ENCODE data around the gene FRMD4A.
"Not testable (repeated sequence)": the region's sequence is repeated elsewhere in the genome, so short reads cannot be mapped to it uniquely, and the experiment has no call there.

FRMD4A gene

GRCh38 chr10:13936826-13937225 is 393.9 kb downstream of the FRMD4A start:
- DNase-seq = no peak

- DNase-seq = no peak
Measured at GRCh38 chr10:13930120-13930519, 400.6 kb downstream of the FRMD4A start.

- no peak for DNase-seq
Measured at GRCh38 chr10:13928451-13928850, 402.3 kb downstream of the FRMD4A start.

- no peak for DNase-seq
Measured at GRCh38 chr10:13925971-13926780, 404.5 kb downstream of the FRMD4A start.

GRCh38 chr10:13924040-13924725 is 406.5 kb downstream of the FRMD4A start:
- DNase-seq = no peak

GRCh38 chr10:13922586-13922985 is 408.1 kb downstream of the FRMD4A start:
- no peak for DNase-seq

GRCh38 chr10:13921941-13922340 is 408.8 kb downstream of the FRMD4A start:
- DNase-seq = no peak

- not testable (repeated sequence) for DNase-seq
Measured at GRCh38 chr10:13921131-13921530, 409.6 kb downstream of the FRMD4A start.

GRCh38 chr10:13920465-13920864 is 410.3 kb downstream of the FRMD4A start:
- DNase-seq = no peak

- DNase-seq = no peak
Measured at GRCh38 chr10:13920031-13920430, 410.7 kb downstream of the FRMD4A start.

GRCh38 chr10:13917791-13918190 is 412.9 kb downstream of the FRMD4A start:
- no peak for DNase-seq

- no peak for DNase-seq
Measured at GRCh38 chr10:13916384-13916947, 414.3 kb downstream of the FRMD4A start.

- no peak for DNase-seq
Measured at GRCh38 chr10:13915710-13916109, 415.0 kb downstream of the FRMD4A start.

GRCh38 chr10:13913897-13914296 is 416.8 kb downstream of the FRMD4A start:
- no peak for DNase-seq

GRCh38 chr10:13911821-13912520 is 418.8 kb downstream of the FRMD4A start:
- no peak for DNase-seq

- DNase-seq = no peak
Measured at GRCh38 chr10:13909516-13910258, 421.0 kb downstream of the FRMD4A start.

- no peak for DNase-seq
Measured at GRCh38 chr10:13908475-13908874, 422.2 kb downstream of the FRMD4A start.

GRCh38 chr10:13907570-13907969 is 423.2 kb downstream of the FRMD4A start:
- no peak for DNase-seq

GRCh38 chr10:13905281-13905680 is 425.4 kb downstream of the FRMD4A start:
- DNase-seq = no peak

- no peak for DNase-seq
Measured at GRCh38 chr10:13904064-13904463, 426.7 kb downstream of the FRMD4A start.

- DNase-seq = no peak
Measured at GRCh38 chr10:13902868-13903587, 427.7 kb downstream of the FRMD4A start.

GRCh38 chr10:13899941-13900340 is 430.8 kb downstream of the FRMD4A start:
- DNase-seq = no peak

All from DMS 273 treated with DMSO at 0.1 percent for 48 hours (cell line).